H9 (cell line): ENCODE results near the gene WDR82. TPM values are rescaled to one million over a fixed set of nuclear protein-coding genes. Genes with fewer than 3 reads are reported as not detected.

ENCODE experiments used
- DNase-seq: peaks from one replicate; pipeline ENCODE4 v3.0.0-alpha.2; 2017
- H2AFZ ChIP-seq: one replicate; pipeline ENCODE4 v1.6.1; 2013; ENCODE audit warnings: mild to moderate bottlenecking, low read length, control low read depth, moderate library complexity
- H2AK5ac ChIP-seq: 2 replicates; pipeline ENCODE4 v1.6.1; 2013; ENCODE audit warnings: low read length, control low read depth, mixed read lengths; ENCODE audit not compliant: insufficient read length
- H2BK120ac ChIP-seq: one replicate; pipeline ENCODE4 v1.6.1; 2013; ENCODE audit warnings: low read depth, mild to moderate bottlenecking, low read length, control low read depth, inconsistent platforms; ENCODE audit not compliant: poor library complexity, severe bottlenecking
- H2BK12ac ChIP-seq: 2 replicates; pipeline ENCODE4 v1.6.1; 2013; ENCODE audit warnings: low read length, control low read depth, mixed read lengths, low read depth; ENCODE audit not compliant: insufficient read length
- H2BK15ac ChIP-seq: 2 replicates; pipeline ENCODE4 v1.6.1; 2013; ENCODE audit warnings: low read depth, low read length, control low read depth
- H2BK20ac ChIP-seq: one replicate; pipeline ENCODE4 v1.6.1; 2013; ENCODE audit warnings: low read depth, mild to moderate bottlenecking, low read length, control low read depth, inconsistent platforms; ENCODE audit not compliant: poor library complexity, severe bottlenecking
- H2BK5ac ChIP-seq: 2 replicates; pipeline ENCODE4 v1.6.1; 2013; ENCODE audit warnings: low read length, control low read depth, mixed read lengths; ENCODE audit not compliant: insufficient read length
- H3K14ac ChIP-seq: 2 replicates; pipeline ENCODE4 v1.6.1; 2013; ENCODE audit warnings: low read length, control low read depth; ENCODE audit not compliant: insufficient read depth
- H3K18ac ChIP-seq: 2 replicates; pipeline ENCODE4 v1.6.1; 2013; ENCODE audit warnings: low read depth, mild to moderate bottlenecking, mixed read lengths, low read length, control low read depth; ENCODE audit not compliant: insufficient read length
- H3K23ac ChIP-seq: 2 replicates; pipeline ENCODE4 v1.6.1; 2013; ENCODE audit warnings: low read length, control low read depth, mixed read lengths, low read depth; ENCODE audit not compliant: insufficient read length
- H3K23me2 ChIP-seq: 2 replicates; pipeline ENCODE4 v1.6.1; 2013; ENCODE audit warnings: low read depth, mild to moderate bottlenecking, mixed read lengths, low read length, control low read depth; ENCODE audit not compliant: insufficient read length, poor library complexity, severe bottlenecking
- H3K27ac ChIP-seq: 2 replicates; pipeline ENCODE4 v1.5.1; 2013; ENCODE audit warnings: low read length, control low read depth, mixed read lengths, low read depth; ENCODE audit not compliant: insufficient read length
- H3K27me3 ChIP-seq: 2 replicates; pipeline ENCODE4 v1.6.1; 2013; ENCODE audit warnings: low read length, control low read depth, inconsistent platforms; ENCODE audit not compliant: insufficient read depth
- H3K4ac ChIP-seq: 2 replicates; pipeline ENCODE4 v1.6.1; 2013; ENCODE audit warnings: low read depth, mild to moderate bottlenecking, control low read depth, inconsistent platforms, low read length, moderate library complexity
- H3K4me1 ChIP-seq: 2 replicates; pipeline ENCODE4 v1.6.1; 2013; ENCODE audit warnings: low read length, control low read depth, inconsistent platforms; ENCODE audit not compliant: insufficient read depth
- H3K4me2 ChIP-seq: 2 replicates; pipeline ENCODE4 v1.6.1; 2013; ENCODE audit warnings: low read length, control low read depth, mixed read lengths; ENCODE audit not compliant: insufficient read length, insufficient read depth
- H3K56ac ChIP-seq: 2 replicates; pipeline ENCODE4 v1.6.1; 2013; ENCODE audit warnings: low read depth, mild to moderate bottlenecking, mixed read lengths, low read length, control low read depth; ENCODE audit not compliant: insufficient read length
- H3K79me1 ChIP-seq: 2 replicates; pipeline ENCODE4 v1.6.1; 2013; ENCODE audit warnings: low read depth, mild to moderate bottlenecking, moderate library complexity, low read length, control low read depth, inconsistent platforms; ENCODE audit not compliant: insufficient read depth, poor library complexity, severe bottlenecking
- H3K79me2 ChIP-seq: 2 replicates; pipeline ENCODE4 v1.6.1; 2013; ENCODE audit warnings: low read length, control low read depth, inconsistent platforms; ENCODE audit not compliant: insufficient read depth
- H3K9ac ChIP-seq: 2 replicates; pipeline ENCODE4 v1.6.1; 2013; ENCODE audit warnings: low read length, control low read depth, mixed read lengths; ENCODE audit not compliant: insufficient read length; ENCODE audit errors: extremely low read depth
- H3K9me3 ChIP-seq: one replicate; pipeline ENCODE4 v1.6.1; 2013; ENCODE audit warnings: low read depth, low read length, inconsistent platforms; ENCODE audit not compliant: control insufficient read depth
- H3T11ph ChIP-seq: one replicate; pipeline ENCODE4 v1.6.1; 2013; ENCODE audit warnings: mild to moderate bottlenecking, low read length, control low read depth, inconsistent platforms
- H4K20me1 ChIP-seq: one replicate; pipeline ENCODE4 v1.6.1; 2013; ENCODE audit not compliant: control insufficient read depth, insufficient read length, insufficient read depth
- H4K5ac ChIP-seq: 2 replicates; pipeline ENCODE4 v1.6.1; 2013; ENCODE audit warnings: low read depth, mild to moderate bottlenecking, mixed read lengths, low read length, control low read depth; ENCODE audit not compliant: insufficient read length
- H4K8ac ChIP-seq: replicated peaks from 2 replicates; pipeline ENCODE4 v1.6.1; 2013; ENCODE audit warnings: low read length, control low read depth, mixed read lengths, low read depth; ENCODE audit not compliant: insufficient read length
- H4K91ac ChIP-seq: 2 replicates; pipeline ENCODE4 v1.6.1; 2013; ENCODE audit warnings: low read depth, mild to moderate bottlenecking, moderate library complexity, mixed read lengths, low read length, control low read depth; ENCODE audit not compliant: insufficient read length
- H3K27ac Mint-ChIP-seq, 3 experiments: 2 replicates in 2 of 3; 3 replicates in 1 of 3; pipeline ENCODE4 v1.8.0; 2020 to 2021; ENCODE audit warnings: mixed read lengths in 3 of 3, mild to moderate bottlenecking in 1 of 3, moderate library complexity in 1 of 3
- H3K27me3 Mint-ChIP-seq: 2 replicates; pipeline ENCODE4 v1.8.0; 2021; ENCODE audit warnings: low read depth, mild to moderate bottlenecking, moderate library complexity, mixed read lengths
- H3K36me3 Mint-ChIP-seq, 3 experiments: 2 replicates in 2 of 3; 3 replicates in 1 of 3; pipeline ENCODE4 v1.8.0; 2020 to 2021; ENCODE audit warnings: low read depth in 3 of 3, mixed read lengths in 3 of 3; ENCODE audit not compliant: insufficient read depth in 1 of 3
- H3K4me1 Mint-ChIP-seq, 2 experiments: 2 replicates each; pipeline ENCODE4 v1.8.0; 2020; ENCODE audit warnings: mixed read lengths in 2 of 2
- H3K4me3 Mint-ChIP-seq, 2 experiments: 2 replicates in 1 of 2; 3 replicates in 1 of 2; pipeline ENCODE4 v1.8.0; 2020 to 2021; ENCODE audit warnings: mild to moderate bottlenecking in 2 of 2, mixed read lengths in 2 of 2, moderate library complexity in 1 of 2
- H3K9me3 Mint-ChIP-seq, 2 experiments: 2 replicates in 1 of 2; 3 replicates in 1 of 2; pipeline ENCODE4 v1.8.0; 2020; ENCODE audit warnings: mild to moderate bottlenecking in 2 of 2, mixed read lengths in 2 of 2, moderate library complexity in 1 of 2
- WGBS: extraction: QIAGEN DNeasy Blood & Tissue Kit; methylation state at CpG from one replicate; pipeline ENCODE4 v1.1.7; 2013; ENCODE audit warnings: missing lambda C conversion rate, low lambda C conversion rate, mixed read lengths; ENCODE audit not compliant: insufficient read length; ENCODE audit errors: extremely low coverage; 5-methylcytosine and 5-hydroxymethylcytosine counted together
- total RNA-seq: library from RNA; stranded (reverse); gene quantifications from 2 replicates; pipeline ENCODE4 v1.2.1, GENCODE V29; 2021
- TF ChIP-seq, protein P1 (sequence below): fragments of 200-600 bp; sonication (generic); conservative IDR thresholded peaks from 3 replicates; pipeline ENCODE4 v1.8.0; 2021; ENCODE audit warnings: antibody characterized with exemption, mild to moderate bottlenecking

Gene WDR82
- total RNA-seq, 1 experiment from 2014 or later = 83.1 TPM

DNA sequence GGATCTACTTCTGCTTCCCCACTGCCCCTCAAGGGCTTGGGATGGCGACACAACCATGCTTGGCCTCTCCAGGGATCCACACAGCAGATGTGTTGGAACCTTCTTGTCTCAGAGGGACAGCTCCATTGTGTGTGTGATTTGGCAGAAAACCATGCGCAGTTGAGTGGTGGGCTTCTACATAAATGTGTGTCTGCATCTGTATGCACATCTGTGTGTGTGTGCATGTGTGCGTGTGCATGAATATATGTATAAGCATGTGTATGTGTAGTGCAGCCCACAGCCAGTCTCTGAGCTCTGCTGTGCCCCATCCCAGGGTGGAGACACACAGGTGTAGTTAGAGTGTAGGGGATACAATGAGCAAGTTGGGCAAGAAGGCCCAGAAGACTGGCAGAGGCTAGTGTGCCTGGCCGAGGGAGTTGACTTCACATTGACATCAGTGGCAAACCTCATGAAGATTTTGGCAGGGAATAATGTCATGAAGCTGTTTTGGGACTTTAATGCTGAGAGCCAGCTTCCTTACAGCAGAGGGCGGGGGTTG is 17.3 kb upstream of the WDR82 start:
- H4K5ac ChIP-seq = no peak overlapping the region
- H4K91ac ChIP-seq = no peak overlapping the region
- Mint-ChIP-seq H3K4me1 (peaks cover 23 to 28% of the 10 kb centered on the region in 2 experiments), H3K27ac (no peak overlapping the region), H3K9me3 (no peaks in the 10 kb centered on the region), H3K36me3 (no peaks in the 10 kb centered on the region; a peak in 1 of 7 replicates), H3K27me3 (peaks cover 8% of the 10 kb centered on the region), H3K4me3 (no peak overlapping the region; a peak in 1 of 5 replicates)
- H3T11ph ChIP-seq = no peak overlapping the region
- DNase-seq = no peak
- H3K9me3 ChIP-seq = no peaks in the 10 kb centered on the region
- no CpG with 5 or more reads among the region's 5 CpGs for WGBS
- H3K14ac ChIP-seq = no peak overlapping the region
- H3K79me1 ChIP-seq = no peaks in the 10 kb centered on the region
- no peak overlapping the region for H3K23ac ChIP-seq
- no peaks in the 10 kb centered on the region for H3K79me2 ChIP-seq
- no peak overlapping the region for H2BK20ac ChIP-seq
- H3K9ac ChIP-seq = no peak overlapping the region
- H2AFZ ChIP-seq = no peak overlapping the region
- peaks cover 10% of the 10 kb centered on the region for H3K23me2 ChIP-seq
- H4K20me1 ChIP-seq = no peaks in the 10 kb centered on the region
- H3K27me3 ChIP-seq = no peaks in the 10 kb centered on the region
- H3K56ac ChIP-seq = no peak overlapping the region
- H3K18ac ChIP-seq = no peak overlapping the region
- TF ChIP-seq, protein P1, sequence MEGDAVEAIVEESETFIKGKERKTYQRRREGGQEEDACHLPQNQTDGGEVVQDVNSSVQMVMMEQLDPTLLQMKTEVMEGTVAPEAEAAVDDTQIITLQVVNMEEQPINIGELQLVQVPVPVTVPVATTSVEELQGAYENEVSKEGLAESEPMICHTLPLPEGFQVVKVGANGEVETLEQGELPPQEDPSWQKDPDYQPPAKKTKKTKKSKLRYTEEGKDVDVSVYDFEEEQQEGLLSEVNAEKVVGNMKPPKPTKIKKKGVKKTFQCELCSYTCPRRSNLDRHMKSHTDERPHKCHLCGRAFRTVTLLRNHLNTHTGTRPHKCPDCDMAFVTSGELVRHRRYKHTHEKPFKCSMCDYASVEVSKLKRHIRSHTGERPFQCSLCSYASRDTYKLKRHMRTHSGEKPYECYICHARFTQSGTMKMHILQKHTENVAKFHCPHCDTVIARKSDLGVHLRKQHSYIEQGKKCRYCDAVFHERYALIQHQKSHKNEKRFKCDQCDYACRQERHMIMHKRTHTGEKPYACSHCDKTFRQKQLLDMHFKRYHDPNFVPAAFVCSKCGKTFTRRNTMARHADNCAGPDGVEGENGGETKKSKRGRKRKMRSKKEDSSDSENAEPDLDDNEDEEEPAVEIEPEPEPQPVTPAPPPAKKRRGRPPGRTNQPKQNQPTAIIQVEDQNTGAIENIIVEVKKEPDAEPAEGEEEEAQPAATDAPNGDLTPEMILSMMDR = no peak
- no peak overlapping the region for H2BK15ac ChIP-seq
- H2BK5ac ChIP-seq = no peak overlapping the region
- H2AK5ac ChIP-seq = no peak overlapping the region
- peaks cover 2% of the 10 kb centered on the region; the same call in 1 of the 2 replicates for H3K4me1 ChIP-seq
- H3K4me2 ChIP-seq = no peak overlapping the region
- no peak overlapping the region for H2BK12ac ChIP-seq
- H4K8ac ChIP-seq = no peak overlapping the region
- H3K4ac ChIP-seq = no peak overlapping the region
- no peak overlapping the region for H3K27ac ChIP-seq
- no peak overlapping the region for H2BK120ac ChIP-seq
